Neural crest cell (in vitro differentiated cells): ENCODE results near the gene AFAP1L1. TPM values are rescaled to one million over a fixed set of nuclear protein-coding genes. Genes with fewer than 3 reads are reported as not detected.
A peak's percentile ranks its signal among the peaks of the same experiment; 100 is the strongest.

ENCODE experiments used
- DNase-seq: peaks from one replicate; pipeline ENCODE4 v3.0.0; 2021; ENCODE audit warnings: low read depth, mixed read lengths, low spot score
- H3K27ac Mint-ChIP-seq: one replicate; pipeline ENCODE4 v1.8.0; 2021; ENCODE audit warnings: mild to moderate bottlenecking, mixed read lengths; ENCODE audit not compliant: unreplicated experiment
- H3K27me3 Mint-ChIP-seq: 2 replicates; pipeline ENCODE4 v1.8.0; 2021; ENCODE audit warnings: low read depth, mild to moderate bottlenecking, mixed read lengths
- H3K36me3 Mint-ChIP-seq: 2 replicates; pipeline ENCODE4 v1.8.0; 2021; ENCODE audit warnings: low read depth, mild to moderate bottlenecking, mixed read lengths
- H3K4me1 Mint-ChIP-seq: 2 replicates; pipeline ENCODE4 v1.8.0; 2021; ENCODE audit warnings: mixed read lengths
- H3K4me3 Mint-ChIP-seq: one replicate; pipeline ENCODE4 v1.8.0; 2021; ENCODE audit warnings: mild to moderate bottlenecking, mixed read lengths
- H3K9me3 Mint-ChIP-seq: 2 replicates; pipeline ENCODE4 v1.8.0; 2021; ENCODE audit warnings: mixed read lengths
- total RNA-seq: library from RNA; stranded (reverse); gene quantifications from 2 replicates; pipeline ENCODE4 v1.2.1, GENCODE V29; 2021
- TF ChIP-seq, protein P1 (sequence below): fragments of 200-600 bp; sonication (generic); conservative IDR thresholded peaks from 2 replicates; pipeline ENCODE4 v1.5.0; 2021; ENCODE audit warnings: antibody characterized with exemption, mild to moderate bottlenecking

The AFAP1L1 gene
- total RNA-seq, 1 donor from 2014 or later, result 11.6 TPM

- DNase-seq, result no peak
- Mint-ChIP-seq H3K27ac (no peak overlapping the region), H3K4me3 (no peak overlapping the region), H3K9me3 (no peaks in the 10 kb centered on the region), H3K27me3 (no peaks in the 10 kb centered on the region), H3K36me3 (no peaks in the 10 kb centered on the region), H3K4me1 (no peaks in the 10 kb centered on the region)
- TF ChIP-seq, protein P1, sequence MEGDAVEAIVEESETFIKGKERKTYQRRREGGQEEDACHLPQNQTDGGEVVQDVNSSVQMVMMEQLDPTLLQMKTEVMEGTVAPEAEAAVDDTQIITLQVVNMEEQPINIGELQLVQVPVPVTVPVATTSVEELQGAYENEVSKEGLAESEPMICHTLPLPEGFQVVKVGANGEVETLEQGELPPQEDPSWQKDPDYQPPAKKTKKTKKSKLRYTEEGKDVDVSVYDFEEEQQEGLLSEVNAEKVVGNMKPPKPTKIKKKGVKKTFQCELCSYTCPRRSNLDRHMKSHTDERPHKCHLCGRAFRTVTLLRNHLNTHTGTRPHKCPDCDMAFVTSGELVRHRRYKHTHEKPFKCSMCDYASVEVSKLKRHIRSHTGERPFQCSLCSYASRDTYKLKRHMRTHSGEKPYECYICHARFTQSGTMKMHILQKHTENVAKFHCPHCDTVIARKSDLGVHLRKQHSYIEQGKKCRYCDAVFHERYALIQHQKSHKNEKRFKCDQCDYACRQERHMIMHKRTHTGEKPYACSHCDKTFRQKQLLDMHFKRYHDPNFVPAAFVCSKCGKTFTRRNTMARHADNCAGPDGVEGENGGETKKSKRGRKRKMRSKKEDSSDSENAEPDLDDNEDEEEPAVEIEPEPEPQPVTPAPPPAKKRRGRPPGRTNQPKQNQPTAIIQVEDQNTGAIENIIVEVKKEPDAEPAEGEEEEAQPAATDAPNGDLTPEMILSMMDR, result no peak
These were observed 38.8 kb downstream of the AFAP1L1 start for GRCh38 chr5:149310488-149310887.

GRCh38 chr5:149310947-149311658 lies 39.4 kb downstream of the AFAP1L1 start:
- Mint-ChIP-seq H3K9me3 (no peaks in the 10 kb centered on the region), H3K27me3 (no peaks in the 10 kb centered on the region), H3K4me1 (no peaks in the 10 kb centered on the region), H3K4me3 (no peak overlapping the region), H3K36me3 (no peaks in the 10 kb centered on the region), H3K27ac (peak overlapping the region; percentile 81)
- TF ChIP-seq, protein P1, result no peak
- DNase-seq, result no peak

GRCh38 chr5:149313151-149313841 lies 41.6 kb downstream of the AFAP1L1 start:
- Mint-ChIP-seq H3K9me3 (no peaks in the 10 kb centered on the region), H3K27me3 (no peaks in the 10 kb centered on the region), H3K36me3 (no peaks in the 10 kb centered on the region), H3K4me1 (no peaks in the 10 kb centered on the region), H3K4me3 (no peak overlapping the region), H3K27ac (peak overlapping the region; percentile 48)
- TF ChIP-seq, protein P1, result no peak
- DNase-seq, result no peak

- TF ChIP-seq, protein P1, result no peak
- Mint-ChIP-seq H3K27me3 (no peaks in the 10 kb centered on the region), H3K36me3 (no peaks in the 10 kb centered on the region), H3K27ac (no peak overlapping the region), H3K9me3 (no peaks in the 10 kb centered on the region), H3K4me1 (no peaks in the 10 kb centered on the region), H3K4me3 (no peak overlapping the region)
- DNase-seq, result no peak
These were observed 43.0 kb downstream of the AFAP1L1 start for GRCh38 chr5:149314571-149315111.

DNA sequence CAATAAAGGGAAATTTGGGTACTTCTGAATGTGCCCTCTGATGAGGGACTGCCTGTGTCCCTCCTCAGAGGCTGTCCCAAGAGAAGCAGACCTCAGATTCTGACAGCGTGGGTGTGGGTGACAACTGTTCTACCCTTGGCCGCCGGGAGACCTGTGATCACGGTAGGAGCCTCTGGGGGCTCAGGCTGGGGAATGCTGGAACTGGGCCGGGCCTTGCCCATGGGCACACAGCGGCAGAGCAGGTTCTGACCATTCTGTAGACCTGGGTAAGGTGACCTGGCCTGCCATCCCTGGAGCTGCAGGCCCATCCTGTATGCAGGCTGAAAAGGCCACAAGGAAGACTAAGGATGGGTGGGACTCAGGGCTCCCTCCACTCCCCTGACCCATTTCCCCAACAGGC lies 44.1 kb downstream of the AFAP1L1 start:
- no peak overlapping the region for H3K27ac Mint-ChIP-seq
- TF ChIP-seq, protein P1, result no peak
- no peaks in the 10 kb centered on the region for H3K36me3 Mint-ChIP-seq
- DNase-seq, result no peak
- no peaks in the 10 kb centered on the region for H3K9me3 Mint-ChIP-seq
- no peaks in the 10 kb centered on the region for H3K4me1 Mint-ChIP-seq
- no peaks in the 10 kb centered on the region for H3K27me3 Mint-ChIP-seq
- no peak overlapping the region for H3K4me3 Mint-ChIP-seq
